Measurements from ENCODE around the gene NR1D2. TPM values are rescaled to one million over a fixed set of nuclear protein-coding genes. Genes with fewer than 3 reads are reported as not detected.

NR1D2 gene
- total and polyA plus RNA-seq, 2 donors (not counting 1 experiment from before 2014, with no cell fraction given), result 9.9 to 58.2 TPM

DNA sequence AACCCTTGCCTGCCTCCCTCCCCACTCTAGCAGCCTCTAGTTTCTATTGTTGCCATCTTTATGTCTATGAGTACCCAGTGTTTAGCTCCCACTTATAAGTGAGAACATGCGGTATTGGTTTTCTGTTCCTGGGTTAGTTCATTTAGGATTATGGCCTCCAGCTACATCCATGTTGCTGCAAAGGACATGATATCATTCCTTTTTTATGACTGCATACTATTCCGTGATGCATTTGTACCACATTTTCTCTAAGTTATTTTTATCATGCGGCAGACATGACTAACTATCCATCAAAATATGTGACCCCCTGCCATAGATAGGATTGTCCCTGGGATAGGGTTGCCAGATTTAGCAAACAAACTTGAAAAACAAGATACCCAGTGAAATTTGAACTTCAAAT lies 58.4 kb downstream of the NR1D2 start:
- intact Hi-C loops (cut with micrococcal nuclease), result no loop called here

DNA sequence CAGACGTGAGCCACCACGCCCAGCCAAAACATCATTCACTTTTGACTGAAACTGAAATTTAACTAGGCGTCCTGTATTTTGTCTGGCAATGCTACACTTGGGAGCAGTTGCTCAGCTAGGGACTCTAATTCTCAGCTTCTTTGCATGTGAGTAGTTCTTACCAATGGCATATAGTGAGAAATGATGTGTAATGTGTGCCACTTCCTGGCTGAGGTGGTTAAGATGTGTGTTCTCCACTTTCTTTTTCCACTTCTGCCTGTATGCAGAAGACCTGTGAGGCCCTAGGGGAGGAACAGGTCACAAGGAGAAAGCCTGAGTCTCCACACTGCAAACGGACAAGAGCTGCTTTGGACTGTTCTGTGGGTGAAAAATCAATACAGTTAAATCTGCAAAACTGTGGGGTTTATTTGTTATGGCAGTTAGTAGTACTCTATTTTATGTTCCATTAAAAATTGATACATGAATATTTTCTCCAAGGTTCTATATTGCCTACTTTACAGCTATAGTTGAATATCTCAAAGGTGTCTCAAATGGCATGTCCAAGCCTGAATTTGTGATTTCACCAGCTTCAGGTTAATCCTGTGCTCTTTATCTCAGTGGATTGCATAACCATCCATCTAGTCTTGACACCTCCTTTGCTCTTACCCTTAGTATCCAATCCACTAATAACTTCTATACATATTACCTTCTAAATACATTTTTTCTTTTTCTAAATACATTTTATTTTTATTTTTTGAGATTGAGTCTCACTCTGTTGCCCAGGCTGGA lies 59.3 kb downstream of the NR1D2 start:
- H3K27ac ChIP-seq (ENCODE audit: low read length in 2 of 2), result no peak overlapping the region
- Mint-ChIP-seq H3K27ac (no peak overlapping the region), H3K9me3 (ENCODE audit: insufficient read depth) (no peaks in the 10 kb centered on the region), H3K4me3 (no peak overlapping the region), H3K27me3 (peaks cover 15% of the 10 kb centered on the region), H3K4me1 (peaks cover 1% of the 10 kb centered on the region)
- H3K4me3 ChIP-seq (ENCODE audit: control extremely low read depth in 1 of 5, extremely low read depth in 1 of 5, insufficient read depth in 1 of 5, low read depth in 2 of 5, low read length in 4 of 5), result no peak overlapping the region
- H3K79me2 ChIP-seq (ENCODE audit: control insufficient read depth, insufficient read depth, low read length), result no peaks in the 10 kb centered on the region
- ATAC-seq (ENCODE audit: low read depth) (no peak), DNase-seq (no peak)
- no peak overlapping the region for H3K9ac ChIP-seq (ENCODE audit: low read length)
- ChIA-PET POLR2A (no interaction called here), CTCF (no interaction called here)
- H3K4me1 ChIP-seq (ENCODE audit: control insufficient read depth in 2 of 2, insufficient read depth in 2 of 2, low read length in 2 of 2), result peaks cover under 1 to 2% of the 10 kb centered on the region in 2 donors
- WGBS (ENCODE audit: insufficient coverage), result 63% methylated on average over 3 of the region's 4 CpGs
- no peaks in the 10 kb centered on the region for H3K36me3 ChIP-seq (replicated peaks in 1 of 2; ENCODE audit: control extremely low read depth in 1 of 2, control insufficient read depth in 1 of 2, extremely low read depth in 1 of 2, insufficient read depth in 2 of 2, low read length in 1 of 2)
- no peak overlapping the region for H2AFZ ChIP-seq (ENCODE audit: insufficient read depth, low read depth, low read length, poor library complexity, severe bottlenecking)
- H4K20me1 ChIP-seq (ENCODE audit: control insufficient read depth, insufficient read depth, low read length, poor library complexity, severe bottlenecking), result no peaks in the 10 kb centered on the region
- TF ChIP-seq, protein P1, sequence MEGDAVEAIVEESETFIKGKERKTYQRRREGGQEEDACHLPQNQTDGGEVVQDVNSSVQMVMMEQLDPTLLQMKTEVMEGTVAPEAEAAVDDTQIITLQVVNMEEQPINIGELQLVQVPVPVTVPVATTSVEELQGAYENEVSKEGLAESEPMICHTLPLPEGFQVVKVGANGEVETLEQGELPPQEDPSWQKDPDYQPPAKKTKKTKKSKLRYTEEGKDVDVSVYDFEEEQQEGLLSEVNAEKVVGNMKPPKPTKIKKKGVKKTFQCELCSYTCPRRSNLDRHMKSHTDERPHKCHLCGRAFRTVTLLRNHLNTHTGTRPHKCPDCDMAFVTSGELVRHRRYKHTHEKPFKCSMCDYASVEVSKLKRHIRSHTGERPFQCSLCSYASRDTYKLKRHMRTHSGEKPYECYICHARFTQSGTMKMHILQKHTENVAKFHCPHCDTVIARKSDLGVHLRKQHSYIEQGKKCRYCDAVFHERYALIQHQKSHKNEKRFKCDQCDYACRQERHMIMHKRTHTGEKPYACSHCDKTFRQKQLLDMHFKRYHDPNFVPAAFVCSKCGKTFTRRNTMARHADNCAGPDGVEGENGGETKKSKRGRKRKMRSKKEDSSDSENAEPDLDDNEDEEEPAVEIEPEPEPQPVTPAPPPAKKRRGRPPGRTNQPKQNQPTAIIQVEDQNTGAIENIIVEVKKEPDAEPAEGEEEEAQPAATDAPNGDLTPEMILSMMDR (IDR thresholded peaks at IDR 0.05), result no peak
- TF ChIP-seq EZH2 (IDR thresholded peaks at IDR 0.05; ENCODE audit: borderline replicate concordance, insufficient read depth, low read depth, low read length, poor library complexity, severe bottlenecking), result no peak
- intact Hi-C loops (cut with micrococcal nuclease), result no loop called here
- no peaks in the 10 kb centered on the region for H3K9me3 ChIP-seq (ENCODE audit: control extremely low read depth in 1 of 3, control insufficient read depth in 2 of 3, insufficient read depth in 1 of 3, low read length in 2 of 3)
- H3K4me2 ChIP-seq (replicated peaks; ENCODE audit: low read depth, low read length, poor library complexity, severe bottlenecking), result no peak overlapping the region
- H3K27me3 ChIP-seq (replicated peaks in 1 of 4; ENCODE audit: control extremely low read depth in 1 of 4, control insufficient read depth in 3 of 4, insufficient read depth in 4 of 4, low read length in 3 of 4), result no peaks in the 10 kb centered on the region

More for the DNA sequence above, 58.4 kb downstream of the NR1D2 start:
- ChIA-PET CTCF (no interaction called here), POLR2A (interaction anchor here (0.9 kb wide), 1 partner anchor 50 kb away, joined by 3 read pairs; no protein-coding TSS in a partner anchor)
- Histone ChIP-seq H3K9me3 (ENCODE audit: control extremely low read depth in 1 of 3, control insufficient read depth in 2 of 3, insufficient read depth in 1 of 3, low read length in 2 of 3) (no peaks in the 10 kb centered on the region), H3K27ac (ENCODE audit: low read length in 2 of 2) (no peak overlapping the region), H2AFZ (ENCODE audit: insufficient read depth, low read depth, low read length, poor library complexity, severe bottlenecking) (no peak overlapping the region), H3K4me1 (ENCODE audit: control insufficient read depth in 2 of 2, insufficient read depth in 2 of 2, low read length in 2 of 2) (peaks cover 4 to 7% of the 10 kb centered on the region in 2 donors), H3K4me2 (replicated peaks; ENCODE audit: low read depth, low read length, poor library complexity, severe bottlenecking) (no peak overlapping the region), H3K4me3 (ENCODE audit: control extremely low read depth in 1 of 5, extremely low read depth in 1 of 5, insufficient read depth in 1 of 5, low read depth in 2 of 5, low read length in 4 of 5) (no peak overlapping the region), H3K9ac (ENCODE audit: low read length) (no peak overlapping the region), H3K36me3 (replicated peaks in 1 of 2; ENCODE audit: control extremely low read depth in 1 of 2, control insufficient read depth in 1 of 2, extremely low read depth in 1 of 2, insufficient read depth in 2 of 2, low read length in 1 of 2) (no peaks in the 10 kb centered on the region), H4K20me1 (ENCODE audit: control insufficient read depth, insufficient read depth, low read length, poor library complexity, severe bottlenecking) (no peaks in the 10 kb centered on the region), H3K27me3 (replicated peaks in 1 of 4; ENCODE audit: control extremely low read depth in 1 of 4, control insufficient read depth in 3 of 4, insufficient read depth in 4 of 4, low read length in 3 of 4) (no peaks in the 10 kb centered on the region), H3K79me2 (ENCODE audit: control insufficient read depth, insufficient read depth, low read length) (no peaks in the 10 kb centered on the region)
- H3K9me3 Mint-ChIP-seq (ENCODE audit: insufficient read depth), result no peaks in the 10 kb centered on the region
- H3K4me1 Mint-ChIP-seq, result peaks cover 6% of the 10 kb centered on the region
- WGBS (ENCODE audit: insufficient coverage), result 80% methylated on average over 1 of the region's 3 CpGs
- DNase-seq (no peak), ATAC-seq (ENCODE audit: low read depth) (no peak)
- TF ChIP-seq, protein P1 (IDR thresholded peaks at IDR 0.05), result no peak
- no peak for TF ChIP-seq EZH2 (IDR thresholded peaks at IDR 0.05; ENCODE audit: borderline replicate concordance, insufficient read depth, low read depth, low read length, poor library complexity, severe bottlenecking)
- H3K27me3 Mint-ChIP-seq, result peaks cover 15% of the 10 kb centered on the region
- H3K27ac Mint-ChIP-seq, result no peak overlapping the region
- H3K4me3 Mint-ChIP-seq, result no peak overlapping the region
